GM19455 (cell line): ENCODE data around the gene SNX9.
"Not testable (repeated sequence)": the region's sequence is repeated elsewhere in the genome, so short reads cannot be mapped to it uniquely, and the experiment has no call there.

Experiments used
- ATAC-seq: cut with Tn5 transposase; IDR thresholded peaks from one replicate; pipeline ENCODE4 v1.9.1; 2021; ENCODE audit not compliant: unreplicated experiment

SNX9 gene

GRCh38 chr6:157946865-157947532 lies 124.0 kb downstream of the SNX9 start:
- ATAC-seq = no peak

DNA sequence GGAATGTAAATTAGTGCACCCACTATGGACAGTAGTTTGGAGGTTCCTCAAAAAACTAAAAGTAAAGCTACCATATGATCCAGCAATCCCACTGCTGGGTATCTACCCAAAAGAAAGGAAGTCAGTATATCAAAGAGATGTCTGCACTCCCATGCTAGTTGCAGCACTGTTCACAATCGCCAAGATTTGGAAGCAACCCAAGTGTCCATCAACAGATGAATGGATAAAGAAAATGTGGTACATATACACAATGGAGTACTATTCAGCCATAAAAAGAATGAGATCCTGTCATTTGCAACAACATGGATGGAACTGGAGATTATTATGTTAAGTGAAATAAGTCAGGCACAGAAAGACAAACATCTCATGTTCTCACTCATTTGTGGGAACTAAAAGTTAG lies 127.9 kb downstream of the SNX9 start:
- not testable (repeated sequence) for ATAC-seq

DNA sequence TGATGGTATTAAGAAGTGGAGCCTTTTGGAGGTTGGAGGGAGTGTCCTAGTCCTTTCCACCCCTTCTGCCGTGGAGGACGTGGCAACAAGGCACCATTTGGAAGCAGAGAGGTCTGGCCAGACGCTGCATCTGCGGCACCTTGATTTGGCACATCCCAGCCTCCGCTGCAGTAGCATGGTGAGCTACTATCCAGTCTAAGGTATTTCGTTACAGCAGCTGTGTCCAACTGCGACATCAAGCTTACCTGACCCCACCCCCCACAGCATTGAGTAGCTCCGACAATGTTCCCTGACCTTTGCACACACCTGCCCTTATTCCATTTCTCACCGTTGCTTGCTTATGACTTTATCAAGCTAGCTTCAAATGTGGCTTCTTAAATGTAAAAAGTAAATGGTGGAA lies 128.8 kb downstream of the SNX9 start:
- no peak for ATAC-seq

GRCh38 chr6:157952861-157953351 lies 129.9 kb downstream of the SNX9 start:
- no peak for ATAC-seq

GRCh38 chr6:157953580-157954091 lies 130.6 kb downstream of the SNX9 start:
- ATAC-seq = no peak

- no peak for ATAC-seq
Observed at GRCh38 chr6:157954150-157955117, 131.4 kb downstream of the SNX9 start.

DNA sequence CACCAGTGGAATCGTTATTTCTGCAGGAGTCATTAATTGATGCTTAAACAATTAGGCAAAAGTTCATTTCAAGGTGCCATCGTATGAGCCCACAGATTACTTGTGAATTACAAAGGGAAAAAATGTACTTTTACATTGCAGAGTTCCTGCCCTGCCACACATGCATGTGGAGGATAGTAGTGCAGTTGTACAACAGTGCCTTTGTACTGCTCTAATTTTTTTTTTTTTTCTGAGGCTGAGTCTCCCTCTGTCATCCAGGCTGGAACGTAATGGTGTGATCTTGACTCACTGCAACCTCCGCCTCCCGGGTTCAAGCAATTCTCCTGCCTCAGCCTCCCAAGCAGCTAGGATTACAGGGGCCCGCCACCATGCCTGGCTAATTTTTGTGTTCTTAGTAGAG lies 132.6 kb downstream of the SNX9 start:
- ATAC-seq = no peak

DNA sequence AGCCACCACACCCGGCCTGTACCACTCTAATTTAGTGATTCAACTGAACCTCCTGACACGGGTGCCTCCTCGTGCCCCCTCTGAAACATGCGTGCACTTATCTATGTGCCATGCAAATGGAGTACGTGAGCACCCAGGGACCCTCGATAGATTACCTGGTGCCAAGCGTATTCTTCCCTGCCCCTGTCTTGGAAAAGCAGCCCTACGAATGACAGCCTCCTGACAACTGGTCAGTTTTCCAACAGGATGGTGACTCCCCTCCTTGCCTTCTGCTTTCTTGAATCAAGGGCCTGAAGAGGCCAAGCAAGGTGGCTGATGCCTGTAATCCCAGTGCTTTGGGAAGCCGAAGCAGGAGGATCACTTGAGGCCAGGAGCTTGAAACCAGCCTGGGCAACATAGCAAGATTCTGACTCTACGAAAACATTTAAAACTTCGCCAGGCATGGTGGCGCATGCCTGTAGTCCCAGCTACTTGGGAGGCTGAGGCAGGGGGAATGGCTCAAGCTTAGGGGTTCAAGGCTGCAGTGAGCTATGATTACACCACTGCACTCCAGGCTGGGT lies 133.2 kb downstream of the SNX9 start:
- ATAC-seq = no peak

DNA sequence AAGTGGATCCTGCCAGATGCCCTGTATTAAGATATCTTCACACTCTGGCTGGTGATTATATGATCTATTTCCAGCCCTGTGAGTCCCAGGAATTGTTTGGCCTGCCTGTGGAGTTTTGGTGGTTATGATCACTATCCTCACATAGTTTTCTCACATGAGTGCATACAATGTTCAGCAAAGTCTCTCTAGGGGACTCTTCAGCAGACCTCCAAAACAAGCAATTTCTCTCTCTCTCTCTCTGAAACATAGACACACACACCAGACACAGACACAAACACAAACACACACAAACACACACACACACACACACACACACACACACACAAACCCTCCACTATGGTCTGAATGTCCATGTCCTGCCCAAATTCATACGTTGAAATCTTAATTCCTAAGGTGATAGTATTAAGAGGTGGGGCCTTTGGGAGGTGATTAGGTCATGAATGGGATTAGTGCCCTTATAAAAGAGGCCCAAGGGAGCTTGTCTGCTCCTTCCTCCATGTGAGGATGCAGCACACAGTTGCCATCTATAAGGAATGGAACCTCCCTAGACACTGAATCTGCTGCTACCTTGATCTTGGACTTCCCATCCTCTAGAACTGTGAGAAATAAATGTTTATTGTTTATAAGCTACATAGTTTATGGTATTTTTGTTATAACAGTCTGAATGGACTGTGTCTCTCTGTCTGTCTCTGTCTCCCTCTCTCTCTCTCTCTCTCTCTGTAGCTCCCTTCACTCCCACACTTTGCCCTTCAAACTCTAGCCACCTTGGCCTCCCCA lies 136.6 kb downstream of the SNX9 start:
- ATAC-seq = no peak

DNA sequence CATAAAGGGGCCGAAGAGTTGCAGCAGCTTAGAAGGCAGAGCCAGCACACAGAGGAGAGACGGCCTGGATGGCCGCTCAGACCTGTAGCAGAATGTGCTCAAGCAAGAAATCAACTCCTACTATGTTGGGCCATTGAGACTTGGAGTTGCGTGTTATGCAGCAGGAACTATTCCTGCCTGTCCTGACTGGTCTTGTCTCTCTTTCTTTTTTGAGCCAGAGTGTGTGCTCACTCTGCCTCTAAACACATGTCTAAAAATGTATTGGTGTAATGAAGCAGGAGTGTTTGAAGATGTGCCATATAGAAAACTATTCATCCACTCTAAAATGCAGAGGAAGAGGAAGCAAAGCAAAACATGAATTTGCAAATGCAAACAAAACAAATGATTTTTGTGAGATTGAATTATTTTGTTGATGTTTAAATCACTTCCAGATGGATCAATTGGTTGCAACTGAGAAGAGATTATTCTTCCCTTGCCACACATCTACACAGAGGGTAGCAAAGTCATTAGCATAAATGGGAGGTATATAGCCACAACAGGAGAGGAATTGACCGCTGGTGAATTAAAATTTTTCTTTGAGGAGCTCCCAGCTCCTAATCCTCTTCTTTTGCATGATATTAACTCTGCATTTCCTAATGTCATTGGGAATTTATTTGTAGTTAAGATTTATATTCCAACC lies 138.2 kb downstream of the SNX9 start:
- no peak for ATAC-seq

DNA sequence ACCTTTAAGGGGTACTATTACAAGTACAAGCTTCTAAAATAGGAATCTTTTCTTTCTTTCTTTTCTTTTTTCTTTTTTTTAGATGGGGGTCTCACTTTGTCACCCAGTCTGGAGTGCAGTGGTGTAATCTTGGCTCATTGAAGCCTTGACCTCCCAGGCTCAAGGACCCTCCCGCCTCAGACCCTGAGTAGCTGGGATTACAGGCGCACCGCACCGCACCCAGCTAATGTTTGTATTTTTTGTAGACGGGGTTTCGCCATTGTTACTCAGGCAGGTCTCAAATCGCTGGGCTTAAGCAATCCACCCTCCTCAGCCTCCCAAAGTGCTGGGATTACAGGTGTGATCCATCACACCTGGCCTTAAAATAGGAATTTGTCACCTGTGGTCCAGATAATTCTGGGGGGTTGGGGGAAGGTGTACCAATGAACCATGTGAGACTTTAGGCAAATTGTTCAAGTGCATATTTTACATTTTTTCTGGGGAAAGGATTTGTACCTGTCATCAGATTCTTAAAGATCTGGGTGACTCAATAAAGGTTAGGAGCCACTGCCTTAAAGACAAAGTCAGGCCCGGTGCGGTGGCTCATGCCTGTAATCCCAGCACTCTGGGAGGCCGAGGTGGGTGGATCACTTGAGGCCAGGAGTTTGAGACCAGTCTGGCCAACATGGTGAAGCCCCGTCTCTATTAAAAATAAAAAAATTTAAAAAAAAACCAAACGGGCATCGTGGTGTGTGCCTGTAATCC lies 139.0 kb downstream of the SNX9 start:
- ATAC-seq = no peak

DNA sequence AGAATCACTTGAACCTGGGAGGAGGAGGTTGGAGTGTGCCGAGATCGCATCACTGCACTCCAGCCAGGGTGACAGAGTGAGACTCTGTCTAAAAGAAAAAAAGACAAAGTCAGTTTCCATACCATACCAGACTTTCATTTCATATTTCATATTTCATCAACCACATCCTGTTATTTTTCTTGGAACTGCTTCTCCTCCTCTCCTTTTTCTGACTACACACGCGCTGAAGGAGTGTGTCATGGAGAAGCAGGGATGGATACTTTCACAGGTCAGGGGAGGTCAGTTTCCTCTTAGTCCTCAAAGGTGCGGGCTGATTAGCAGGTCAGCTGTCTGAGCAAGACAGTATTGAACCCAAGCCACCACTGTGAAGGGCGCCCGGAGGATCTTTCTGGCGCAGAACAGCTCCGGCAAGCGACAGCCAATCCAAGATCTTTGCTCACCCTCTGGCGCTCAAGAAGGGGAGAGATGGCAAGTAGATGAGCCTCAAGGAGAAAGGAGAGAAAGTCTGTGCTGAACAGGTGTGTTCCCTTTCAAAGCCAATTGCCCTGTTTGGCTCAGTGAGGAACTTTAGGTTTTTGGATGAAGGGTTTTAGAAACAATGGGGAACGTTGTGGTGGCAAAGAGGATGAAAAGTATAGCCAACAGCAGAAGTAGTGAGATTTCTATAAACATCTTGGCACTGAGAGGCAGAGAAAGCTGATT lies 139.7 kb downstream of the SNX9 start:
- no peak for ATAC-seq

DNA sequence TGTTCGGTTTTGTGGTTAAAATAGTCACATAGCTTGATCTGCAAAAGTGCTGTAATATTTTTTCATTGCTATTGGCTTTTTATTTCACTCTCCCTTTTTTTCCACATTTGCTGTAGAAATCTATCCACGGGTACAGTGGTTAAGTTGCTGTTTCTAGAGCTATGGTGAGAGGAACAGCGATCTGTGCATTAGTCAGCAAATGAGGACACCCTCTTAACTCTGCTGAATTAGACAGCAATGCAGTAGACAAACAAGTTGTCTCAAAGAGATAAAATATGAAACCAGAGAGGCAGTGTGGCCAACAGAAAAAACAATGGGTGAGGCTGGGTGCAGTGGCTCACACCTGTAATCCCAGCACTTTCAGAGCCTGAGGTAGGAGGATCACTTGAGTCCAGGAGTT lies 141.1 kb downstream of the SNX9 start:
- no peak for ATAC-seq

- no peak for ATAC-seq
Observed at GRCh38 chr6:157965387-157965786, 142.3 kb downstream of the SNX9 start.

DNA sequence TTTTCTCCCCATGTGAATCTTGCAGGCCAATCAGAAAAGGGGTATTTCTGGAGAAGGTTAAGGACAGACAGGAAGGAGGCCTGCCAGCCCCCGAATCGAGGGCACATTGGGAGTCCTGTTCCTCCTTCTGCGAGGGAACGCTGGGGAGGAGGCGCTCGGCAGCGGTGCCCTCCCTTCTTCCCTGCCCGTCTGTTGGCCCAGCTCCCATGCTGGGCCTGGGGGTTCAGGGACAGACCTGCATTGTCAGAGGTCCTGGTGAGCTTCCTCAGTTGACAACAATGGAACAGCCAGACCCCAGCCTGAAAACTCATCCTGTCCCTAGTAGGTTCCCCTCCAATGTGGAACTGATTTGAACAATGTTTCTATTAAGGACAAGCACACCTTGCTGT lies 143.5 kb downstream of the SNX9 start:
- ATAC-seq = no peak

GRCh38 chr6:157967020-157967419 lies 144.0 kb downstream of the SNX9 start:
- no peak for ATAC-seq

GRCh38 chr6:157967486-157967885 lies 144.4 kb downstream of the SNX9 start:
- no peak for ATAC-seq

DNA sequence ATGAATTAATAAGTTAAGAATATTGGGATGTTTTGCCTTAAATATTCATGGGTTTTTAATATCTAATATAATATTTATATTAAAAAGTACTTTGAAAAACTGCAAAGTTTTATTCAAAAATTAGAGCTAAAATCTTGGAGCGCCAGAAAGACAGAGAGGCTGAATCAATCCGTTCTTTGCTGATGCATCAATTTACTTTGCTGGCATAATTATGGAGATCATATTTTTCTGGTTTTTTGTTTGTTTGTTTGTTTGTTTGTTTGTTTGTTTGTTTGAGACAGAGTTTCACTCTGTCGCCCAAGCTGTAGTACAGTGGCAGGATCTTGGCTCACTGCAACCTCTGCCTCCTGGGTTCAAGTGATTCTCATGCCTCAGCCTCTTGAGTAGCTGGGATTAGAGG lies 149.1 kb downstream of the SNX9 start:
- ATAC-seq = not testable (repeated sequence)

DNA sequence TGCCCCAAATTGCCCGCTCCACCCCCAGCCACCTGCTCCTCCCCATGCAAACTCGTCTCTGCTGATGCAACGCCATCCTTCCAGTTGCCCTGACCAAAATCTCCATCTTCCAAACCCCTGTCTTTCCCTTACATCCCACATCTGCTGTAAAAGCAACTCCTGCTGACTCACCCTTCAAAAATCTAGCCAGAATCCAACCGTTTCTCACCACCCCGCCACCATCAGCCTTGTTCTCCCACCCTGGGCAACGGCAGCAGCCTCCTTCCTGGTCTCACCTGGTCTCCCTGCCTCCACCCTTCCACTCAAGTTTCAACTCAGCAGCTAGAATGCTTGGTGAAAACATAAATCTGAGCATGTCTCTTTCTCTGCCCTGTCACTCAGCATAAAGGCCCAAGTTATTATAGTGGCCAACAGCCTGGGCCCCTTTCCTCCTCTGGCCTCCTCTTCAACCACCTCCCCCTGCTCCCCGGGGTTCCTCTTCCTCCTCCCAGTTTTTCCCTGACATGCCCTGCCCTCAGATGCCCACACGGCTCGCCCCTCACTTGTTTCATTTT lies 151.4 kb downstream of the SNX9 start:
- no peak for ATAC-seq
